ENCODE measurements around the gene HM13. TPM values are rescaled to one million over a fixed set of nuclear protein-coding genes. Genes with fewer than 3 reads are reported as not detected.

The HM13 gene
- total and polyA plus RNA-seq, 9 of the 15 experiments (the other 6 are each of a cell fraction or from before 2014, with no cell fraction given): 7.7 to 136 (median 74.5) TPM

GRCh38 chr20:31590717-31591225 is 76.5 kb downstream of the HM13 start (continued):
- TF ChIP-seq ATF1 (CRISPR knock-in tag; IDR thresholded peaks at IDR 0.05) (no peak), ATF1 (tag; IDR thresholded peaks at IDR 0.05) (no peak), ZNF316 (IDR thresholded peaks at IDR 0.05) (peak; percentile 92), BCOR (IDR thresholded peaks at IDR 0.05) (peak; percentile 56; the same call in 1 of the 2 replicates), TEAD2 (tag; IDR thresholded peaks at IDR 0.05) (no peak), RAD51 (IDR thresholded peaks at IDR 0.05; ENCODE audit: borderline replicate concordance, low read depth) (peak; percentile 52; the same call in 1 of the 2 replicates), ZNF239 (CRISPR knock-in tag; IDR thresholded peaks at IDR 0.05) (no peak), TOE1 (IDR thresholded peaks at IDR 0.05; ENCODE audit: borderline replicate concordance) (no peak), TOE1 (CRISPR knock-in tag; IDR thresholded peaks at IDR 0.05; ENCODE audit: borderline replicate concordance, low read depth) (no peak), ATF2 (CRISPR knock-in tag; IDR thresholded peaks at IDR 0.05) (no peak), ZNF592 (IDR thresholded peaks at IDR 0.05) (peak; percentile 94), EP400 (IDR thresholded peaks at IDR 0.05) (0 out of 2 replicates have a peak, but pooled peaks have one; percentile 58), POLR2AphosphoS5 (IDR thresholded peaks at IDR 0.05; ENCODE audit: control insufficient read depth, insufficient read depth, low read depth, low read length) (no peak), POLR2H (tag; IDR thresholded peaks at IDR 0.05; ENCODE audit: low read depth) (no peak), ARID1B (IDR thresholded peaks at IDR 0.05) (peak; percentile 47; the same call in 1 of the 2 replicates), PCBP2 (IDR thresholded peaks at IDR 0.05; ENCODE audit: low read depth, low read length, poor library complexity, severe bottlenecking) (no peak)
- TF ChIP-seq, protein P1, sequence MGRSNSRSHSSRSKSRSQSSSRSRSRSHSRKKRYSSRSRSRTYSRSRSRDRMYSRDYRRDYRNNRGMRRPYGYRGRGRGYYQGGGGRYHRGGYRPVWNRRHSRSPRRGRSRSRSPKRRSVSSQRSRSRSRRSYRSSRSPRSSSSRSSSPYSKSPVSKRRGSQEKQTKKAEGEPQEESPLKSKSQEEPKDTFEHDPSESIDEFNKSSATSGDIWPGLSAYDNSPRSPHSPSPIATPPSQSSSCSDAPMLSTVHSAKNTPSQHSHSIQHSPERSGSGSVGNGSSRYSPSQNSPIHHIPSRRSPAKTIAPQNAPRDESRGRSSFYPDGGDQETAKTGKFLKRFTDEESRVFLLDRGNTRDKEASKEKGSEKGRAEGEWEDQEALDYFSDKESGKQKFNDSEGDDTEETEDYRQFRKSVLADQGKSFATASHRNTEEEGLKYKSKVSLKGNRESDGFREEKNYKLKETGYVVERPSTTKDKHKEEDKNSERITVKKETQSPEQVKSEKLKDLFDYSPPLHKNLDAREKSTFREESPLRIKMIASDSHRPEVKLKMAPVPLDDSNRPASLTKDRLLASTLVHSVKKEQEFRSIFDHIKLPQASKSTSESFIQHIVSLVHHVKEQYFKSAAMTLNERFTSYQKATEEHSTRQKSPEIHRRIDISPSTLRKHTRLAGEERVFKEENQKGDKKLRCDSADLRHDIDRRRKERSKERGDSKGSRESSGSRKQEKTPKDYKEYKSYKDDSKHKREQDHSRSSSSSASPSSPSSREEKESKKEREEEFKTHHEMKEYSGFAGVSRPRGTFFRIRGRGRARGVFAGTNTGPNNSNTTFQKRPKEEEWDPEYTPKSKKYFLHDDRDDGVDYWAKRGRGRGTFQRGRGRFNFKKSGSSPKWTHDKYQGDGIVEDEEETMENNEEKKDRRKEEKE (IDR thresholded peaks at IDR 0.05; ENCODE audit: borderline replicate concordance in 1 of 2, control insufficient read depth in 1 of 2, low read depth in 2 of 2, low read length in 1 of 2): no peak
- TF ChIP-seq, protein P2, sequence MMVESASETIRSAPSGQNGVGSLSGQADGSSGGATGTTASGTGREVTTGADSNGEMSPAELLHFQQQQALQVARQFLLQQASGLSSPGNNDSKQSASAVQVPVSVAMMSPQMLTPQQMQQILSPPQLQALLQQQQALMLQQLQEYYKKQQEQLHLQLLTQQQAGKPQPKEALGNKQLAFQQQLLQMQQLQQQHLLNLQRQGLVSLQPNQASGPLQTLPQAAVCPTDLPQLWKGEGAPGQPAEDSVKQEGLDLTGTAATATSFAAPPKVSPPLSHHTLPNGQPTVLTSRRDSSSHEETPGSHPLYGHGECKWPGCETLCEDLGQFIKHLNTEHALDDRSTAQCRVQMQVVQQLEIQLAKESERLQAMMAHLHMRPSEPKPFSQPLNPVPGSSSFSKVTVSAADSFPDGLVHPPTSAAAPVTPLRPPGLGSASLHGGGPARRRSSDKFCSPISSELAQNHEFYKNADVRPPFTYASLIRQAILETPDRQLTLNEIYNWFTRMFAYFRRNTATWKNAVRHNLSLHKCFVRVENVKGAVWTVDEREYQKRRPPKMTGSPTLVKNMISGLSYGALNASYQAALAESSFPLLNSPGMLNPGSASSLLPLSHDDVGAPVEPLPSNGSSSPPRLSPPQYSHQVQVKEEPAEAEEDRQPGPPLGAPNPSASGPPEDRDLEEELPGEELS (CRISPR knock-in tag; IDR thresholded peaks at IDR 0.05; ENCODE audit: borderline replicate concordance): no peak
